Hepatocyte (in vitro differentiated cells): ENCODE results near the gene DMGDH. TPM values are rescaled to one million over a fixed set of nuclear protein-coding genes. Genes with fewer than 3 reads are reported as not detected.

Source experiments
- DNase-seq: peaks from one replicate; pipeline ENCODE4 v3.0.0-alpha.2; 2016; ENCODE audit warnings: low spot score
- H2AFZ ChIP-seq: fragments of 200-600 bp; sonication (generic); 2 replicates; pipeline ENCODE4 v1.6.0; 2016; ENCODE audit warnings: antibody characterized with exemption, mild to moderate bottlenecking
- H3K27ac ChIP-seq: fragments of 200-600 bp; sonication (generic); 2 replicates; pipeline ENCODE4 v1.5.1; 2016; ENCODE audit warnings: mild to moderate bottlenecking
- H3K27me3 ChIP-seq: fragments of 200-600 bp; sonication (generic); 2 replicates; pipeline ENCODE4 v1.6.1; 2016
- H3K36me3 ChIP-seq: fragments of 200-600 bp; sonication (generic); replicated peaks from 2 replicates; pipeline ENCODE4 v1.5.1; 2016; ENCODE audit warnings: low read depth; ENCODE audit not compliant: insufficient read depth
- H3K4me1 ChIP-seq: fragments of 200-600 bp; sonication (generic); 2 replicates; pipeline ENCODE4 v1.5.1; 2016; ENCODE audit warnings: mild to moderate bottlenecking, moderate library complexity; ENCODE audit not compliant: insufficient read depth
- H3K4me2 ChIP-seq: fragments of 200-600 bp; sonication (generic); 2 replicates; pipeline ENCODE4 v1.6.0; 2016
- H3K4me3 ChIP-seq: fragments of 200-600 bp; sonication (generic); 2 replicates; pipeline ENCODE4 v1.5.1; 2016; ENCODE audit warnings: mild to moderate bottlenecking
- H3K79me2 ChIP-seq: fragments of 200-600 bp; sonication (generic); 2 replicates; pipeline ENCODE4 v1.6.0; 2017; ENCODE audit warnings: mild to moderate bottlenecking
- H3K9me2 ChIP-seq: fragments of 200-600 bp; sonication (generic); replicated peaks from 2 replicates; pipeline ENCODE4 v1.6.0; 2017; ENCODE audit warnings: mild to moderate bottlenecking; ENCODE audit not compliant: insufficient read depth
- H3K9me3 ChIP-seq: fragments of 200-600 bp; sonication (generic); 2 replicates; pipeline ENCODE4 v1.5.1; 2016; ENCODE audit warnings: low read depth, mild to moderate bottlenecking
- H4K20me1 ChIP-seq: fragments of 200-600 bp; sonication (generic); 2 replicates; pipeline ENCODE4 v1.6.0; 2016; ENCODE audit warnings: mild to moderate bottlenecking; ENCODE audit not compliant: insufficient read depth, poor library complexity, severe bottlenecking
- EZH2 ChIP-seq: fragments of 200-600 bp; sonication (generic); IDR thresholded peaks from 2 replicates; pipeline ENCODE4 v1.6.1; 2016; ENCODE audit warnings: antibody characterized with exemption, mild to moderate bottlenecking, borderline replicate concordance
- EZH2phosphoT487 ChIP-seq: fragments of 200-600 bp; sonication (generic); IDR thresholded peaks from one replicate; pipeline ENCODE4 v1.6.1; 2018; ENCODE audit warnings: antibody characterized with exemption, mild to moderate bottlenecking, low read depth, moderate library complexity; ENCODE audit not compliant: unreplicated experiment, severe bottlenecking
- WGBS: methylation state at CpG from one replicate; pipeline ENCODE4 v1.1.6; 2016; ENCODE audit warnings: low lambda C conversion rate; ENCODE audit errors: missing lambda C conversion rate; 5-methylcytosine and 5-hydroxymethylcytosine counted together
- polyA plus RNA-seq: library from polyadenylated mRNA; unstranded; fragments of >200 nt; fragmentation: Nextera tagmentation; extraction: Ambion mirVana; gene quantifications from 2 replicates; pipeline ENCODE4 v1.2.1, GENCODE V29; 2016
- total RNA-seq: library from RNA; depleted of rRNA; stranded (reverse); fragments of >200 nt; gene quantifications from 2 replicates; pipeline ENCODE4 v1.2.3, GENCODE V29; 2014
- TF ChIP-seq, protein P1 (sequence below): fragments of 200-600 bp; sonication (generic); IDR thresholded peaks from 2 replicates; pipeline ENCODE4 v1.5.1; 2016; ENCODE audit warnings: antibody characterized with exemption, mild to moderate bottlenecking; ENCODE audit not compliant: poor library complexity

Gene DMGDH
- total and polyA plus RNA-seq, 2 experiments from 2014 or later, result 0.87 TPM

DNA sequence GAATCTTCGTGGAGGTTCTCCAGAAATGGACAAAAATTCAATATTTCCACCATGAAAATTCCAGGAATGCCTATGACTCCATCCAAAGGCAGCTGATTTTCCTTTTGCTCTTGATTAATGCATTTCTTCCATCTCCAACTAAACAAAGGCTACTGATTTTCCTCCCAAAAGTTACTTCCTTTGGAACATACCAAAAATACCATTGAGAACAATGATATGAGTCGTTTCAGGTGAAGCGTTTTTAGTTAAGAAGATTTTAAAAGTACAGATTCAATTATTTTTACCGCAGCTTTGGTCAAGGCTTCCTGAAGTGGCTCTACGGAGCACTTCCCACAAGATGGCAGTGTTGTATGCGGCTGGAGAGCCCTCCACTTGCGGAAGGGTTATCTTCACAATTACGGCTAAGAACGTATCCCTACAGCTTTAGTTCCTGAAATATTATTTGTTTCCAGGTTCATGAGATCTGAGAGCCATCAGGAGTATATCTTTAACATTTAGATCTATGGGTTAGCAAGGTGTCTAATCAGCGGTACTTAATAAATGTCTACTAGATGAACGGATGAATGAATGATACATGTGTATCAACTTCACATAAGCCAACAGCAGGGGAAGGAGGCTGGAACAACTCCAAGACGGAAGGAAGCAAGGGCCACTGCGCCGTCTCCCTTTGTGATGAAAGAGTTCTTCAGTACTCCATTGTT lies 48.5 kb downstream of the DMGDH start:
- Histone ChIP-seq H3K4me3 (no peak overlapping the region), H3K36me3 (no peaks in the 10 kb centered on the region), H2AFZ (peak overlapping the region; percentile 52), H3K27ac (no peak overlapping the region), H3K79me2 (no peaks in the 10 kb centered on the region), H3K27me3 (peaks cover 4% of the 10 kb centered on the region), H3K9me2 (no peaks in the 10 kb centered on the region), H4K20me1 (no peaks in the 10 kb centered on the region), H3K9me3 (no peaks in the 10 kb centered on the region), H3K4me1 (no peaks in the 10 kb centered on the region), H3K4me2 (peak overlapping the region; percentile 57)
- TF ChIP-seq EZH2, result no peak
- TF ChIP-seq, protein P1, sequence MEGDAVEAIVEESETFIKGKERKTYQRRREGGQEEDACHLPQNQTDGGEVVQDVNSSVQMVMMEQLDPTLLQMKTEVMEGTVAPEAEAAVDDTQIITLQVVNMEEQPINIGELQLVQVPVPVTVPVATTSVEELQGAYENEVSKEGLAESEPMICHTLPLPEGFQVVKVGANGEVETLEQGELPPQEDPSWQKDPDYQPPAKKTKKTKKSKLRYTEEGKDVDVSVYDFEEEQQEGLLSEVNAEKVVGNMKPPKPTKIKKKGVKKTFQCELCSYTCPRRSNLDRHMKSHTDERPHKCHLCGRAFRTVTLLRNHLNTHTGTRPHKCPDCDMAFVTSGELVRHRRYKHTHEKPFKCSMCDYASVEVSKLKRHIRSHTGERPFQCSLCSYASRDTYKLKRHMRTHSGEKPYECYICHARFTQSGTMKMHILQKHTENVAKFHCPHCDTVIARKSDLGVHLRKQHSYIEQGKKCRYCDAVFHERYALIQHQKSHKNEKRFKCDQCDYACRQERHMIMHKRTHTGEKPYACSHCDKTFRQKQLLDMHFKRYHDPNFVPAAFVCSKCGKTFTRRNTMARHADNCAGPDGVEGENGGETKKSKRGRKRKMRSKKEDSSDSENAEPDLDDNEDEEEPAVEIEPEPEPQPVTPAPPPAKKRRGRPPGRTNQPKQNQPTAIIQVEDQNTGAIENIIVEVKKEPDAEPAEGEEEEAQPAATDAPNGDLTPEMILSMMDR, result peak; percentile 87
- 24% methylated on average over 14 of the region's 14 CpGs for WGBS
- peak; percentile 79 for DNase-seq

DNA sequence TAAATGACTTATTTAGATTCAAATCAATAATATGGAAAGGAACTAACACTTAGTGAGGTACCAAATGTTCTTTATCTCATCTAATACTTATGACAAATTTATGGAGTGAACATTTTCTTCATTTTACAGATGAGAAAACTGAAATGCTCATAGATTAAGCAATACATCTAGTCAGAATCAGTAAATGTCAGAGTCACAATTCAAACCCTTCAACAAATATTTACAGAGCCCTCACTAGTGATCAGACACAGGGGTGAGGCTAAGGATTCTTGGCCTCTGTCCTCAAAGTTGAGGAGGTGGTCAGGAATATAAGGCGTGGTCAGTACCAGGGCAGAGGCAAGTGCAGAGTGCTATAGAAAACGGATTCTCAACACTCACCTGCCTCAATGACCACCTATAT lies 54.8 kb downstream of the DMGDH start:
- no peak for TF ChIP-seq EZH2
- TF ChIP-seq, protein P1, result no peak
- TF ChIP-seq EZH2phosphoT487, result no peak
- Histone ChIP-seq H3K9me2 (no peaks in the 10 kb centered on the region), H3K27ac (no peak overlapping the region), H3K27me3 (no peaks in the 10 kb centered on the region), H4K20me1 (no peaks in the 10 kb centered on the region), H2AFZ (no peak overlapping the region), H3K4me1 (no peaks in the 10 kb centered on the region), H3K4me3 (no peak overlapping the region), H3K4me2 (no peak overlapping the region), H3K79me2 (no peaks in the 10 kb centered on the region), H3K9me3 (no peaks in the 10 kb centered on the region), H3K36me3 (no peaks in the 10 kb centered on the region)
- WGBS, result 73% methylated on average over 2 of the region's 2 CpGs
- DNase-seq, result no peak

DNA sequence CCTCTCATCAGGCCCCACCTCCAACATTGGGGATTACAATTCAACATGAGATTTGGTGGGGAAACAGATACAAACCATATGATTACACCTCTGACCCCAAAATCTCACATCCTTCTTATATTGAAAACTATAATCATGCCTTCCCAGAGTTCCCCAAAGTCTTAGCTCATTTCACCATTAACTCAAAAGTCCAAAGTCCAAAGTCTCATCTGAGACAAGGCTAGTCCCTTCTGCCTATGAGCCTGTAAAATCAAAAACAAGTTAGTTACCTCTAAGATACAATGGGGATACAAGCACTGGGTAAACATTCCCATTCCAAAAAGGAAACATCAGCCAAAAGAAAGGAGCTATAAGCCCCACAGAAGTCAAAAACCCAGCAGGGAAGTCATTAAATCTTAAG lies 57.6 kb downstream of the DMGDH start:
- no peak for DNase-seq
- Histone ChIP-seq H3K9me2 (no peaks in the 10 kb centered on the region), H3K4me3 (no peak overlapping the region), H4K20me1 (no peaks in the 10 kb centered on the region), H3K27me3 (no peaks in the 10 kb centered on the region), H3K27ac (no peak overlapping the region), H3K36me3 (no peaks in the 10 kb centered on the region), H3K4me2 (no peak overlapping the region), H3K79me2 (no peaks in the 10 kb centered on the region), H2AFZ (no peak overlapping the region), H3K4me1 (no peaks in the 10 kb centered on the region), H3K9me3 (no peaks in the 10 kb centered on the region)
- TF ChIP-seq EZH2 (no peak), EZH2phosphoT487 (no peak)
- TF ChIP-seq, protein P1, result no peak
